A549 treated with AZD2906 at 1 μM for 4 hours (cell line): Measurements from ENCODE around the gene PIM3. TPM values are rescaled to one million over a fixed set of nuclear protein-coding genes. Genes with fewer than 3 reads are reported as not detected.

ENCODE experiments used
- total RNA-seq: library from RNA; stranded (reverse); fragments of 200-300 nt; extraction: Qiagen RNA extraction; gene quantifications from 5 replicates; pipeline ENCODE4 v1.2.3, GENCODE V29; 2022

PIM3 gene
- 50.2 to 87.4 TPM (median 85.3 TPM) in 5 replicates for total RNA-seq

GRCh38 chr22:49960159-49961004 is at the start of gene PIM3:
Gene PIM3 (plus strand): TSS chr22:49960772. CDS start chr22:49960948, 176 bp downstream.

GRCh38 chr22:49917974-49918910 is 42.3 kb upstream of the PIM3 start, which contains the start of the genes ALG12 and CRELD2:
Gene ALG12 (minus strand): TSS chr22:49918438. CDS start chr22:49913765, 4,673 bp downstream.
Gene CRELD2 (plus strand): TSS chr22:49918634. CDS start chr22:49918770, 136 bp downstream.

GRCh38 chr22:50012211-50013181 is 51.9 kb downstream of the PIM3 start, which contains the start of gene IL17REL:
Gene IL17REL (minus strand): TSS chr22:50012765. CDS start chr22:50012646, 119 bp downstream.

Other genes with a start within 250 kb of the PIM3 start
- gene BRD1, start 132.9 kb upstream of the PIM3 start, total RNA-seq, result 14.6 to 16.6 TPM (median 15.6 TPM) in 5 replicates
- 9.8 to 12.9 TPM (median 11.5 TPM) in 5 replicates for gene ZBED4, start 106.9 kb upstream of the PIM3 start, total RNA-seq
- gene ALG12, start 42.3 kb upstream of the PIM3 start, total RNA-seq, result 7.0 to 12.4 TPM (median 10.7 TPM) in 5 replicates
- gene CRELD2, start 42.1 kb upstream of the PIM3 start, total RNA-seq, result 21.8 to 33.6 TPM (median 29.0 TPM) in 5 replicates
- gene IL17REL, start 52.0 kb downstream of the PIM3 start, total RNA-seq, result 0.02 to 0.08 TPM (median 0.04 TPM) in 5 replicates
- gene TTLL8, start 97.5 kb downstream of the PIM3 start, total RNA-seq, result not detected in 5 replicates
- gene MLC1, start 124.7 kb downstream of the PIM3 start, total RNA-seq, result 0.02 to 0.06 TPM (median 0.06 TPM) in 3 of 5 replicates, not detected in the others
- not detected in 5 replicates for gene MOV10L1, start 129.2 kb downstream of the PIM3 start, total RNA-seq
- 5.3 to 6.6 TPM (median 5.8 TPM) in 5 replicates for gene PANX2, start 210.0 kb downstream of the PIM3 start, total RNA-seq
- gene TRABD, start 225.1 kb downstream of the PIM3 start, total RNA-seq, result 23.2 to 37.9 TPM (median 34.9 TPM) in 5 replicates
- gene SELENOO, start 240.2 kb downstream of the PIM3 start, total RNA-seq, result 12.7 to 20.2 TPM (median 19.4 TPM) in 5 replicates